ENCODE data around the gene KLHL21. TPM values are rescaled to one million over a fixed set of nuclear protein-coding genes. Genes with fewer than 3 reads are reported as not detected.

KLHL21 gene
- total and polyA plus RNA-seq, 9 of the 15 experiments (the other 6 are each of a cell fraction or from before 2014, with no cell fraction given) = 2.1 to 42.1 (median 17.5) TPM

GRCh38 chr1:6602669-6603237, at the start of gene KLHL21 (continued):
- no peak for TF ChIP-seq TSHZ1 (CRISPR knock-in tag; IDR thresholded peaks at IDR 0.05)
- no peak for TF ChIP-seq NFXL1 (CRISPR knock-in tag; IDR thresholded peaks at IDR 0.05)
- TF ChIP-seq WHSC1 (IDR thresholded peaks at IDR 0.05; ENCODE audit: low read length) = no peak
- TF ChIP-seq KDM2B (CRISPR knock-in tag; IDR thresholded peaks at IDR 0.05) = peak; percentile 92
- TF ChIP-seq ZNF184 (CRISPR knock-in tag; IDR thresholded peaks at IDR 0.05) = no peak
- no peak for TF ChIP-seq ZNF696 (CRISPR knock-in tag; conservative IDR thresholded peaks at IDR 0.05)
- peak; percentile 54 for TF ChIP-seq SMAD1 (IDR thresholded peaks at IDR 0.05; ENCODE audit: low read depth, low read length, partially characterized antibody)
- no peak for TF ChIP-seq ZNF431 (CRISPR knock-in tag; IDR thresholded peaks at IDR 0.05)
- no peak for TF ChIP-seq SMARCB1 (IDR thresholded peaks at IDR 0.05; ENCODE audit: insufficient read length, low read depth)
- peak; percentile 100 for TF ChIP-seq RBM25 (IDR thresholded peaks at IDR 0.05; ENCODE audit: low read depth, low read length, severe bottlenecking)
- no peak for TF ChIP-seq ARNT (IDR thresholded peaks at IDR 0.05)
- no peak for TF ChIP-seq ZNF23 (CRISPR knock-in tag; IDR thresholded peaks at IDR 0.05)
- no peak for TF ChIP-seq COPS2 (conservative IDR thresholded peaks at IDR 0.05)
- peak in 1 of 2 experiments; percentile 76; a peak in 1 of 4 replicates for TF ChIP-seq MNT (conservative IDR thresholded peaks at IDR 0.05)
- TF ChIP-seq KLF16 (IDR thresholded peaks at IDR 0.05) = no peak
- peak; percentile 90; the same call in 1 of the 2 replicates for TF ChIP-seq IRF2 (CRISPR knock-in tag; IDR thresholded peaks at IDR 0.05)
- TF ChIP-seq CBFB (CRISPR knock-in tag; IDR thresholded peaks at IDR 0.05) = no peak
- no peak for TF ChIP-seq GATAD2A (IDR thresholded peaks at IDR 0.05)
- peak in 1 of 2 experiments; percentile 8; a peak in 1 of 4 replicates for TF ChIP-seq HDAC1 (IDR thresholded peaks at IDR 0.05)
- no peak for TF ChIP-seq MCM3 (IDR thresholded peaks at IDR 0.05)
- no peak for TF ChIP-seq ZNF311 (CRISPR knock-in tag; IDR thresholded peaks at IDR 0.05)
- TF ChIP-seq TGIF2 (CRISPR knock-in tag; IDR thresholded peaks at IDR 0.05) = no peak; the same call in 1 of the 2 replicates
- peak; percentile 32; the same call in 1 of the 2 replicates for TF ChIP-seq BCOR (IDR thresholded peaks at IDR 0.05)
- no peak for TF ChIP-seq NBN (IDR thresholded peaks at IDR 0.05; ENCODE audit: low read depth)
- peak in 1 of 2 experiments; percentile 59; a peak in 2 of 4 replicates for TF ChIP-seq KDM4B (IDR thresholded peaks at IDR 0.05; ENCODE audit: borderline replicate concordance in 2 of 2, low read depth in 1 of 2)
- TF ChIP-seq HES1 (IDR thresholded peaks at IDR 0.05; ENCODE audit: low read depth) = no peak
- no peak for TF ChIP-seq TARDBP (IDR thresholded peaks at IDR 0.05)
